BJ (cell line): ENCODE measurements around the gene KHDC4. TPM values are rescaled to one million over a fixed set of nuclear protein-coding genes. Genes with fewer than 3 reads are reported as not detected.

ENCODE experiments used
- CTCF ChIA-PET: fragments of 350-600 bp; formaldehyde crosslinking; extraction: SDS; loops from one replicate; lab custom pipeline; 2021; ENCODE audit warnings: antibody characterized with exemption, inconsistent platforms; lab: Yijun Ruan, JAX
- POLR2A ChIA-PET: fragments of 300-600 bp; sonication (Branson Sonifier 250); formaldehyde crosslinking; extraction: SDS; loops from one replicate; lab custom pipeline; 2021; ENCODE audit warnings: antibody characterized with exemption; lab: Charles Lee
- DNase-seq: peaks from one replicate; pipeline ENCODE4 v3.0.0-alpha.2; 2011; ENCODE audit warnings: low read depth
- H3K27me3 ChIP-seq: 2 replicates; pipeline ENCODE4 v1.6.0; 2011; ENCODE audit warnings: low read length; ENCODE audit not compliant: control insufficient read depth, insufficient read depth
- H3K36me3 ChIP-seq: 2 replicates; pipeline ENCODE4 v1.5.1; 2011; ENCODE audit warnings: low read length; ENCODE audit not compliant: control insufficient read depth, insufficient read depth
- H3K4me3 ChIP-seq: 2 replicates; pipeline ENCODE4 v1.5.1; 2011; ENCODE audit warnings: low read depth, mild to moderate bottlenecking, control low read depth, low read length
- CTCF ChIP-seq: IDR thresholded peaks from 2 replicates; pipeline ENCODE4 v1.5.1; 2011; ENCODE audit warnings: low read depth, mild to moderate bottlenecking, control low read depth, inconsistent platforms, low read length, moderate library complexity; ENCODE audit not compliant: insufficient read depth
- polyA plus RNA-seq: library from polyadenylated mRNA; depleted of rRNA; stranded (reverse); fragments of >200 nt; gene quantifications from 2 replicates; pipeline ENCODE4 v1.2.3, GENCODE V29; 2011

Gene KHDC4
- polyA plus RNA-seq, 1 experiment = 39.0 TPM

DNA sequence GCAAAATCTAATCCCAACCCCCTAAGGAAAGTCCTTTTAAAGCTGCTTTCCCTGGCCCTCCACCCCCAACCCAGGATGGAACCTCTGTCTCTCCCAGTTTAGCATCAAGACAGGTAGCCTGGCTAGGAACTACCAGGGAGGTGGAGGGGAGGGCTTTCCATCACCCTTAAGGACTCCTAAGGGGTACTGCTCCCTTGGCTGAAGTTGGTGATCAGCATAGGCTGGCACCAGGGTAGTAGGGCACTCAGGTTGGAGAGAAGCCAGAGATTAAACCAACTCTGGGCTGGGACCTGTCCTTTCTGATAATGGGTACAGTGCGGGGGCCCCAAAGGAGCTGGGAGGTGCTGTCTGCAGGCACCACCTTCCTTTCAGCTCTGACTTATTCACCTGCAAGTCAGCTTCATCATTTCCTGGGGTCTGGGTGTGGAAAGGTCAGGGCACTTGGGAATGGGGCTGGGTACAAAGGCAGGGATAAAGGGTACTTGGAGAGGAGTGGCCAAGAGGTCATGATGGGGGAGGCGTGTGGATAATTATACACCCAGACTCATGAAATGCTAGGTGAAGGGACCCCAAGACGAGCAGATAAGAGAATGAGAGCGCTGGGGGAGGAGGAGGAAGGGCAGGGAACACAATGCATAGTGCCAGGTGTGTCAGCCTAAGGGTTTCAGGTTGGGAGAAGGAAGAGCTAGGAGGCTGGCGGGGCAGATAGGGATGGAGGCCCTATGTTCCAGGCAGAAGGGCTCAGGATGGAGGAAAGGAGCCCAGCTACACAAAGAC, 42.9 kb upstream of the KHDC4 start:
- Histone ChIP-seq H3K27me3 (no peaks in the 10 kb centered on the region), H3K36me3 (peaks cover 10% of the 10 kb centered on the region), H3K4me3 (peak overlapping the region; percentile 80)
- POLR2A ChIA-PET = interaction anchor here (0.6 kb wide), 1 partner anchor 22 kb away, joined by 5 read pairs; no protein-coding TSS in a partner anchor
- no peak for TF ChIP-seq CTCF
- CTCF ChIA-PET = interaction anchor here (0.6 to 3.9 kb wide), 7 partner anchors 11 to 892 kb away, joined by 3 to 23 read pairs (median 5); no protein-coding TSS in a partner anchor
- DNase-seq = no peak

GRCh38 chr1:155976062-155976912, 42.1 kb upstream of the KHDC4 start:
- POLR2A ChIA-PET = interaction anchor here (0.6 kb wide), 1 partner anchor 21 kb away, joined by 5 read pairs; no protein-coding TSS in a partner anchor
- no peak for DNase-seq
- Histone ChIP-seq H3K27me3 (no peaks in the 10 kb centered on the region), H3K36me3 (peaks cover 12% of the 10 kb centered on the region), H3K4me3 (peak overlapping the region; percentile 80)
- no peak for TF ChIP-seq CTCF
- CTCF ChIA-PET = interaction anchor here (0.6 to 3.9 kb wide), 7 partner anchors 12 to 891 kb away, joined by 3 to 23 read pairs (median 5); no protein-coding TSS in a partner anchor

- DNase-seq = no peak
- H3K27me3 ChIP-seq = no peaks in the 10 kb centered on the region
- ChIA-PET CTCF (interaction anchor here (0.6 to 3.9 kb wide), 6 partner anchors 13 to 283 kb away, joined by 3 to 23 read pairs (median 5); no protein-coding TSS in a partner anchor), POLR2A (interaction anchor here (0.6 kb wide), 1 partner anchor 62 kb away, joined by 7 read pairs; no protein-coding TSS in a partner anchor)
- no peak for TF ChIP-seq CTCF
- H3K4me3 ChIP-seq = peak overlapping the region; percentile 80
- peaks cover 12% of the 10 kb centered on the region for H3K36me3 ChIP-seq
Observed at GRCh38 chr1:155975375-155976061, 41.3 kb upstream of the KHDC4 start.

DNA sequence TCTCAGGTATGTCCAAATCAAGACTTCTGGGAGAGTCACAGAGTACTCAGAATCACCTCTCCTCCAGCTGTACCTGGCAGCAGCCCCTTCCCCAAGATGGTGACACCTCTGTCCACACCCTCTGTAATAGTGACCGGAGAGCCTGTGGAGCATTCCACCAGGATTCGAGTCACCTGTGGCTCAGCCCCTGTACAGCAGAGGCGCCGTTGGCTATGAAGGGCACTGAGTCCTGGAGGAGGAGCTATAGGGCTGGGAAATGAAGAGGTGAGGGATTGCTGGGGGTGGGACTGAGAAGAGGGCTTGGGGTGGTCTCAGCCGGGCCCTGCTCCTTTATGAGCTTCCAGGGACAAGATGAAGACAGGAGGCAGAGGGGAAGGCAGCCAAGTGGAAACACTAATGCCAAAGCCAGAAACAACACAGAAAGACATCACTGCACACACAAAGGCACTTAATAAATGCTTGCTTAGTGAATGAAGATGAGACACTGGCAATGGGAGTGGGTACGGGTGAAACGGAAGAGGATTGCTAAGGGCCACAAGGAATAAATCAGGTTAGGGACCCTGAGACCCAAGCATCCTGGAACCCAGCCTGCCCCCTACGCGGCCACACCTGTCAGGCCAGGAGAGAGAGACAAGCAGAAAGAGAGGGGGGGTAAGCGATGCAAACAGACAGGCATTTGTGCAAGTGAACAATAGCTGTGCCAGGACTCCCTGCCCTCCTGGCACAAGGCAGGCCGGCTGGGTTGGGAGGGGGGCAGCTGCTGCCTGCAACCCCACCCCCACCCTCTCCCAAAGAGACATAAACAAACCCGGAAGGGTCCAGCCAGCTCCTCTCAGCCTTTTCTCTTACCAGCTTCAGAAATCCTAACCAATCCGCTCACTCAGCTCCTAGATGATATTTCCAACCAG, 40.2 kb upstream of the KHDC4 start:
- Histone ChIP-seq H3K27me3 (no peaks in the 10 kb centered on the region), H3K36me3 (peaks cover 12% of the 10 kb centered on the region), H3K4me3 (peak overlapping the region; percentile 80; the same call in 1 of the 2 replicates)
- ChIA-PET CTCF (interaction anchor here (0.6 to 3.1 kb wide), 5 partner anchors 12 to 282 kb away, joined by 3 to 10 read pairs (median 5); no protein-coding TSS in a partner anchor), POLR2A (interaction anchor here (0.6 kb wide), 1 partner anchor 149 kb away, joined by 3 read pairs; no protein-coding TSS in a partner anchor)
- TF ChIP-seq CTCF = no peak
- DNase-seq = no peak
